ENCODE measurements around the gene AK8.
A peak's percentile ranks its signal among the peaks of the same experiment; 100 is the strongest.

Gene AK8

GRCh38 chr9:132769906-132770769, 107.9 kb downstream of the AK8 start:
- DNase-seq, result peak; percentile 85

DNA sequence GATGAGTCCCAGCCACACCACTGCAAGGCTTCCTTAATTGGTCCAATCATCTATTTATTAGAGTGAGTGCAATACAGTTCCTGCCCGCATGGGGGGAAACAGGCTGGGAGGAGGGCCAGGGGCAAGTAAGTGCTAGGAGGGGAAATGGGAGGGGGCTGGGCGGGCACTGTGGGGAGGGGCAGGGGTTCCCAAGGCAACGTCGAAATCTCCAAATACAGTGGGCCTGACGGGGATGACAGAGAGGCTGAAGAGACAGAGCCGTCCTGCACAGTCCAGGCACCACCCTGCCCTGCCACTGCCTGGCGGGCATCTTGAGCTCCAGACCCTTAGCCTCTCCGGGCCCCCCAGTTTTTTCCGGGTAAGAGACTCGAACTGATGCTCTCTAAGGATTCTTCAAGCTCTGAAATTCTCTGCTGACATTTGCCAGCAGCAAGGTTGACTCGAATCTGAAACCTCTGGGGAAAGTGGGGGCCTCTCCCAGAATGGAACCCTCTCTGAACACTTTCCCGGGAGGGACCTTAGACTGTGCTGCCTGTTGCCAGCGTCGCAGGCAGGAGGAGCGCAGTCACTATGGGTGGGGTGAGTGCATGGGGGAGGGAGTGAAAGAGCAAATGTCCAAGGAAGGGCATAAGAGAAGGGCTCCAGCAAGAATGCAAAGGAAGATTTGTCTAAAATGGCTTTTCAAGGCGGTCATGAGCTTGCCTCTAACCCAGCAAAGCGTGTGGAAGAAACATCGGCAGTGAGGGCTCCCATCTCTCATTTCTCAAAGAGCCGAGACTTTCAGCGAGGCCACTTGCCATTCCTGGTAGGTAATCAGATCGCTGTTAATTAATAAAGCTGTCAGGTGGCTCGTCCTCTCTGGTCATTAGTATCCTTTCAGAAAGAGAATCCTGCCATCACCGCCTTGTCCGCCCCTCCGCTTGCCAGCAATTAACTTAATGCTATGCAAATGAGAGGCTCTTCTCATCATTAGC, 108.9 kb downstream of the AK8 start:
- DNase-seq, result peak; percentile 83

DNA sequence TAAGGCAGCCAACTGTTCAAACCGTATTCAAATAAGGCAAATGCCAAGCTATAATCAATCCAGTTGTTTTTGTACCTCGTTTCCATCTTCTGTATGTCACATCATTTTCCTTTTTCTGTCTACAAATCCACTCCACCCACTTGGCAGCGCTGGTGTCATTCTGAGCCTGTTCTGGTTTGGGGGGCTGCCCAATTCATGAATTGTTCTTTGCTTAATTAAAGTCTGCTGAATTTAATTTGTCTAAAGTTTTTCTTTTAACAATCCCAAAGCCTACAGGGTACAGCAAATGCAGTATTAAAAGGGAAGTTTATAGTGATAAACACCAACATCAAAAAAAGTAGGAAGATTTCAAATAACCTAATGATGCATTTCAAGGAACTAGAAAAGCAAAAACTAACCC, 114.5 kb downstream of the AK8 start:
- DNase-seq, result no peak

GRCh38 chr9:132762896-132763295, 115.2 kb downstream of the AK8 start:
- no peak for DNase-seq

DNA sequence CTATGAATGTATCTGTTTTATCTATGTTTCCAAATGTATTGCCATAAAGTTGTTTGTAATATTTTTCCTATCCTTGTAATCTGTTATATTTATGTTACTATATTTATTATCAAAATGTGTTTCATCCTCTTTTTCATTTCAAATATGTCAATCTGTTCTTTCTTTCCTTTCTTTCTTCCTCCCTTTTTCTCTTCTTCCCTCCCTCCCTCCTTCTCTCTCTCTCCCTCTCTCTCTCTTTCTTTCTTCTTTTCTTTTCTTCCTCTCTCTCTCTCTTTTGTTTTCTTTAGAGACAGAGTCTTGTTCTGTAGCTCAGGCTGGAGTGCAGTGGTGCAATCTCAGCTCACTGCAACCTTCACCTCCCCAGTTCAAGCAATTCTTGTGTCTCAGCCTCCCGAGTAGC, 116.5 kb downstream of the AK8 start:
- no peak for DNase-seq

GRCh38 chr9:132760057-132760456, 118.0 kb downstream of the AK8 start:
- no peak for DNase-seq

GRCh38 chr9:132757016-132757415, 121.1 kb downstream of the AK8 start:
- DNase-seq, result no peak

GRCh38 chr9:132756214-132756845, 121.8 kb downstream of the AK8 start:
- DNase-seq, result no peak

GRCh38 chr9:132755096-132755495, 123.0 kb downstream of the AK8 start:
- DNase-seq, result no peak

DNA sequence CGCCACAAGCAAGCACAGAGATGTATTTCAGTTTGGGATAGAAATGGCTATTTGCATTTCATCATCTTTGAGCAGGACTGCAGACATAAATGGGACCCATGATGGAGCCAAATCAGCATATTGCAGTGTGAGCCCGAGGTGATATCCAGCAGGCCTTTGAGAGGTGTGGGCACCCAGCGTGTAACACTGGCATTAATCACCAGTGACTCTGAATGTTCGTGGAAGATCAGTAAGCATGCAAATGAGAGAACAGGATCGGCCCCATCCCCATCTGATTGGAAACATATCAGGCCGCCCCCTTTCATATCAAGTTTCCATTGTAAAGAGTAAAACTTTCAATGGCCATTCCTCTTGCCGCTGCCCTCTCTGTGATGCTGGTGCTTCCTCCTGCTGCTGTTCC, 123.8 kb downstream of the AK8 start:
- DNase-seq, result no peak

GRCh38 chr9:132753593-132753880, 124.5 kb downstream of the AK8 start:
- DNase-seq, result no peak

DNA sequence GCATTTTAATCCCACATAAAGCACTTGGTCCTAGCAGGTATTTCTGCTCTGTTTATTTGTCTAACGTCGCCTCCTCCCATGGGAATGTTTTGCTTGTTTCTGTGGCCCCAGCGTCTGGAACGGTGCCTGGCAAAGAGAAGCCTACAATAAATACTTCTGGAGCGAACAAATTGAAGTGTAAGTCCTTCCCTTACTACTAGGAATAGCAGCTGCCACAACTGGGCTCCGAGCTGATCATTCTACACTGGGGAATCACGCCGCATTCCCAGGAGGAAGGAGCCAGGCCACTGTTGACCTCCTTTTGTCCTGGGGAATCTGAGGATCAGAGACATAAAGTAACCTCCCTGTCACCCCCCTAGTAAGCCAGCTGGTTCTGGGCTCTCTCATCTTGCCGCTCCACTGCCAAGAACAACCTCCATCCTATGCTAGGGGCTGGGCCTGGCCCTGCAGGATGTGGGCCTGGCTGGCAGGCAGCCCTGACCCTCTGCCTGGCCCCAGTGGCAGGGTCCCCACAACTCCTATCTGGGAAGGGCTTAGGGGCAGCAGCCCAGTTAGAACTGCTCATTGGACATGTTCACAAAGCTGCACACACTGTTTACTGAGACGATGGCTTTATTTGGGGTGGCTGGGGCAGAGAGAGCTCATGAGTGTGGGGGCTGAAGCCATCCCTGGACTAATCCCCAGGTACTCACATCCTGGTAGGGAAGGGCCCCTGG, 125.0 kb downstream of the AK8 start:
- no peak for DNase-seq

DNA sequence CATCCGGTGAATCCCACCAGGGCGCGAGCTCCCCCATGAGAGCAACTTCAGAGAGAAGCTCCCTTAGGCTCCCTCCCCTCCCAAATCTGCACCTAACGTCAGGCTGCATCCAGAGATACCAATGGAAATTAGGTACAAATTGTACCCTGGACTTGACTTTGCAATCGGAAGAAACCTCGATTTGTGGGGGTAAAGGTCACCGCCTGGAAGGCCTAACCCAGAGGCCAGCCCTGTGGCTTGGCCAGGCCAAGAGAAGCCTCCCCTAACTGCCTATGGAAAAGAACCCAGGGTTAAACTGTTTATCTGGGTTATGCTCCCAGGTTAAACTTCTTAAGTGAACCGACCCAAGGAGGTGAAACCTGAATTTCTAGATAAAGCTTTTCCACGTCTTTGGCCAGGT, 127.4 kb downstream of the AK8 start:
- DNase-seq, result no peak

DNA sequence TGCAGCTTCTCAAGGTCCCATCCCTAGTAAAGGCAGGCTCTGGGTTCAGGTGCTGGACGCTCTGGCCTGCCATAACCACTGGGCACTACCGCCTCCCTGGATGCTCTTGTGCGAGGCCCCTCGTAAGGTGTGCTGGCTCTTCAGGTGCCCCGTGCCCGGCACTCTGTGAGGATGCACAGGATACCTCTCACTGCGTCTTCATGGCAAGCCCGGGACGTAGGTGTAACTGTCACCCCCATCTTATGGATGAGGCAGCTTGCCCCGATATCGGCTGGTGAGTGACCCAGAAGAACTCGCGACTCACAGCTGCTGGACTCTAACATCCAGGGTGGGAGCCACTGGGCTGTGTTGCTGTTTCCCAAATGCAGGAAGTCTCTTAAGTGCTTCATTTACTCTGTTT, 128.8 kb downstream of the AK8 start:
- DNase-seq, result no peak

- no peak for DNase-seq
Observed at GRCh38 chr9:132748450-132748849, 129.6 kb downstream of the AK8 start.

DNA sequence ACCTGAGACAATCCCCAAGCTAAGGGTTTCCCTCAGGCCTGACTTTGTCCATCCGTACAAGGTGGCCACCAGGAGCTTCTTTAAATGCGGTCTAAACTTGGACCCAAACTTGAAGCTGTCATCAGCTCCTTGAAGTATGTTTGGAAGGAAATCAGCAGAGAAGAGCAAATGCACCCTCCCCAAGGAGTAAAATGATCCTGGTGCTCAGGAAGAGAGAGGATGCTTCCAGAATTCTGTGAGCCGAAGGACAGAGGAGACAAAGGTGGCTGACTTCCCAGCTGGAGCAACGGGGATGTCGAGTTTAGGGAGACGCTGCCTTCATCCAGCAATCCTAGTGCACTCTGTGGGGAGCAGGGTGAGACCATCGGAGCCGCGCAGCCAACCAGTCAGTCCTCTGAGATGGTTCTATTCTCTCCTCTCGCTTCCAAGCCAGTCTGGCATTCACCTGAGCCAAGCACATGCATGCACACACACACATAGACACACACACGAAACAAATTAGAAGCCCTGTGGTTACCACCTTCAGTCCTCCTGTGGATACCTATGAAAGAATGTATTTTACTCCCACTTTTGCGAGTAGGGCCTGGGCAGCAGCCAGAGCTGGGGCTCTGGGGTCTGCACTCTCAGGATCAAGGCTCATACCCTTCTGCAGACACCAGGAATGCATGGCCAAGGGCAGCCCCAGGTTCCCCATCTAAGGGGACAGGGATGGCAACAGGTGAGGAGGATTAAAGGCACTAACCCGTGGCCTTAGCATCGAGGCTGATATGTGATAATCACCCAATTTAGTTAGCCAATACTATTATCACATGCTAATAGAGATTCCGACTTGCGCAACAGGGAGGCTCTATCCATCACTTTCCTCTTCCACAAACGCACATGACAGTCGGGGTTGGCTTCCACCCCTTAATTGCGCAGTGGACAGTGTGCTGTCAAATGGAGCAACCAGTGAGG, 132.1 kb downstream of the AK8 start:
- no peak for DNase-seq

- peak; percentile 62 for DNase-seq
Observed at GRCh38 chr9:132744881-132745755, 133.0 kb downstream of the AK8 start.

DNA sequence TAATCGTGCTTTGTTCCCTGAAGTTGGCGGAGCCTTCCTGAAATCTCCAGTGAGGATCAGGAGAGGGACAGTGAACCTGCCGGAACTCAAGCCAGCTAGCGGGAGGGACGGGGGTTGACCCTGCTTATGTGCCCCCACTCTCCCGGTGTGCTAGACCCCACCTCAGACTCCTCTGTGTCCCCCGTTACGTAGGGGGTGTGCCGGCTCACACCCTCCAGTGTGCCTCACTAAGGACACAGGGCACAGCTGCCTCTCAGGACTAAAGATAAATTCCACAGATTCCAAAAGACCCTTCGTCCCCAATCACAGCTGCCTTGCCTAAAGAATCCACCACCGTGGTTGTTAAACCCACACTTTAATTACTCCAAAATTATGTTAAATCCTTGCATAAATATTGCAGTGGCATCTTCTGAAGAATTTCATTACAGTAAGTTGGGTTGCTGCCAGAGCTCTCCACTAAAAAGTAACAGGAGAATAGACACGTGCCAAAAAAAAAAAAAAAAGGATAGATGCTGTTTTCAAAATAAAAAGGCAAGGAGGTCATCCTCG, 134.1 kb downstream of the AK8 start:
- DNase-seq, result no peak

DNA sequence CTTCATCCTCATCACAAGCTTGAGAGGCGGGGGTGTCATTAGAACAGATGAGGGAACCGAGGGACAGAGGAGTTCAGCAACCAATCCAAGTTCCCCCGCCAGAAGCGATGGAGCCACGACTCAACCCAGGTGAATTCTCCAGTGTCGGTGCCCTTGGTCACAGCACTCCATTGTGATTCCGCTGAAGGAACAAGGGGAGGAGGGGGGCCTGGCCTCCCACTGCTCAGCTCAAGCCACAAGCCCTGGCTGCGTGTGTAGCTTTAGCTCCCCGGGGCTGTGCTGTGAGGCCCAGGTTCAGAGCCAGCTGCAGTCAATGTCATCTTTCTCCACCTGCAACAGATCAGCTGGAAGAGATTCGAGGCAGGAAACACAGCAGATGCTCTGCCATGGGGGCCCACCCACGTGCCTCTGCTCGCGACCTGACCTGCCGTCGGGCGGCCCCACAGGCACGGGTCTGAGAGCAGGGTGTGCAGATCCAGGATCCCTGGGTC, 135.2 kb downstream of the AK8 start:
- no peak for DNase-seq

Measured in right forelimb (tissue), 1 donor.